Right hindlimb (tissue), 1 donor: ENCODE measurements around the gene DLGAP1.

Experiments used
- DNase-seq: peaks from one replicate; pipeline ENCODE4 v3.0.0-alpha.2; 2018

Gene DLGAP1

DNA sequence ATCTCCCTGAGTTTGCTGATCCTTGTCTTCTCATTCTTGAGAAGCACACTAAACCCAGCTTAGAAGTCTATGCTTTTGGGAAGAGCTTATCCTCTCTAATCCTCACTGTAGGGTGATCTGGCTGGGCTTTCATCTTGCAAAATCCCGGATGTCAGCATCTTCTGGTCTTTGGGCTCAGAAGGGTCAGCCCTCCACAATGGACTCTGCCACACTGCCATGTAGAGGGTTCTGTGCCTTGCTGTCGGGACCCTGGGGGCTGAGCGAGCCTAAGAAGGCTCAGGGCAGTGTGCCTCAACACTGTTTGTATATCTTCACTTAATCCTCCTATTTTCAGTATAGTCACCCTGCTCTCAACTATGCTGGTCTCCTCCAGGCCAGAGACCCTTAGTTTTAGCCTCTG lies 902.8 kb downstream of the DLGAP1 start:
- DNase-seq, result no peak

DNA sequence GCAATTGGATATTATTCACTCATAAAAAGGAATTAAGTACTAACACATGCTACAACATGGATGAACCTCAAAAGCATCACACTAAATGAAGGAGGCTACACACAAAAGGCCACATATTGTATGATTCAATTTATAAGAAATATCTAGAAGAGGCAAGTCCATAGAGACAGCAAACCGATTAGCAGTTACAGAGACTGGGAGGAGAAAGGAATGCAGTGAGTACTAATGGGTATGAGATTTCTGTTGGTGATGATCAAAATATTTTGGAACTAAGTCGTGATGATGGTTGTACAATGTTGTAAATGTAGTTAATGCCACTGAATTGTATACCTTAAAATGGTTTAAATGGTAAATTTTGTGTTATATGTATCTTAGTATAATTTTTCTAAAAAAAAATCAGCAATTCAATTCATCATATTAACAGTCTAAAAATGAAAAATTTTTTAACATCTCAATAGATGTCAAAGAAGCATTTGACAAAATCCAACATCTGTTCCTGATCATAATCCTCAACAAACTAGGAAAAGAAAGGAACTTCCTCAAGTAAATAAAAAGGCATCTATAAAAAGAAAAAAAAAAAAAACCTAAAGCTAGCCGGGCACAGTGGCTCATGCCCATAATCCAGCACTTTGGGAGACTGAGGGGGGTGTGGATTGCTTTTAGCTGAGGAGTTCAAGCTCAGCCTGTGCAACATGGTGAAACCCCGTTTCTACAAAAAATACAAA lies 907.1 kb downstream of the DLGAP1 start:
- no peak for DNase-seq

DNA sequence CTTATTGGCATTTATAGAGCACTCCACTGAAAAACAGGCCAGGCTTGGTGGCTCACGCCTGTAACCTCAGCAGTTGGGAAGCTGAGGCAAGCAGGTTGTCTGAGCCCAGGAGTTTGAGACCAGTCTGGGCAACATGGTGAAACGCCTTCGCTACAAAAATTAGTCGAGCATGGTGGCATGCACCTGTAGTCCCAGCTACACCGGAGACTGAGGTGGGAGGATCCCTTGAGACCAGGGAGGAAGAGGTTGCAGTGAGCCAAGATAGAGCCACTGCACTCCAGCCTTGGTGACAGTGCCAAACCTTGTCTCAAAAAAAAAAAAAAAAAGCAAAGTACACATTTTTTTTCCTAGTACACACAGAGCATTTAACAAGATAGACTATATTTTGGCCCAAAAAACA lies 909.0 kb downstream of the DLGAP1 start:
- DNase-seq, result no peak

DNA sequence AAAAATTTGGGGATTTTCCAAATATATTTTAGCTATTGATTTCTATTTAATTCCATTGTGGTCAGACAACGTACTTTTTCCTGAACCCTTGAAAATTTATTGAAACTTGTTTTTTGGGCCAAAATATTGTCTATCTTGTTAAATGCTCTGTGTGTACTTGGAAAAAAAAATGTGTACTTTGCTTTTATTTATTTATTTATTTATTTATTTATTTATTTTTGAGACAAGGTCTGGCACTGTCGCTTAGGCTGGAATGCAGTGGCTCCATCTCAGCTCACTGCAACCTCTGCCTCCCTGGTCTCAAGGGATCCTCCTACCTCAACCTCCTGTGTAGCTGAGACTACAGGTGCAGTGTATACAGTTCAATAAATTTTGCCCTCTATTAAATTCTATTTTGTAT lies 910.6 kb downstream of the DLGAP1 start:
- no peak for DNase-seq

DNA sequence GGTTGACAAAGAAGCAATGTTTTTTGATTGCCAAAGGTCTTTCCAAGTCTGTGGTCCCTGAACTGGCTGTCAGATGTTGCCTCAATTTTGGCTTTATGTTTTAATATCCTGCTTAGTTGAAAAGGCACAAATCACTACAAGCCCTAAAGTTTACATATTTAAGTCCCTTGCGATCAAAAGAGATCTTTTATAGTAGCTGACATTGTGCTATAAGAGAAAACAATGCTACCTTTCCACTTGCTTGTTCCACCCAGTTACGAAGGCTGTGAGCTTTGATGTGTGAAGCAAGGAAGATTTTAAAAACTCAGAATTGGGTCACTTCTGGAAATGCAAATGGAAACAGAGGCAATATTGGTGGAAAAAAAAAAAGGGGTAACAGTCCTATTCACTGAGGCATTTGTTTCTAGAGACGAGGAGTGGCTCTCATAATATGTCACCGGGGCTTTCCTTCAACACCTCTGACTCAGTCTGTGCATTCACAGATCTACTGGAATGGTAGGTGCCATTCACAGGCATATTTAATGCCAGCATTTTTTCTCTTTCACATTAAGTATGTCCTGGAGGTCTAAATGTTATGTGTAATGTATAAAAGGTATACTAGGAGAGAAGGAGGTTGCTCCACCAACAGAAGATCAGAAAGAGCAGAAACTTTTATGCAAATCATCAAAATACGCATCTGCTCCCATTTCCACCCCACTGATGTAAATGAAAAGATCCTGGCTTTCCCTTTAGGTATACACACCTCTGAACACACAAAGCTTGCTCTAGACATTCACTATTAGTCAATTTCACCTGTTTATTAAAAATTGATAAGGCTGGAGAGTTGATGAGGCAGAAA lies 913.3 kb downstream of the DLGAP1 start:
- no peak for DNase-seq

DNA sequence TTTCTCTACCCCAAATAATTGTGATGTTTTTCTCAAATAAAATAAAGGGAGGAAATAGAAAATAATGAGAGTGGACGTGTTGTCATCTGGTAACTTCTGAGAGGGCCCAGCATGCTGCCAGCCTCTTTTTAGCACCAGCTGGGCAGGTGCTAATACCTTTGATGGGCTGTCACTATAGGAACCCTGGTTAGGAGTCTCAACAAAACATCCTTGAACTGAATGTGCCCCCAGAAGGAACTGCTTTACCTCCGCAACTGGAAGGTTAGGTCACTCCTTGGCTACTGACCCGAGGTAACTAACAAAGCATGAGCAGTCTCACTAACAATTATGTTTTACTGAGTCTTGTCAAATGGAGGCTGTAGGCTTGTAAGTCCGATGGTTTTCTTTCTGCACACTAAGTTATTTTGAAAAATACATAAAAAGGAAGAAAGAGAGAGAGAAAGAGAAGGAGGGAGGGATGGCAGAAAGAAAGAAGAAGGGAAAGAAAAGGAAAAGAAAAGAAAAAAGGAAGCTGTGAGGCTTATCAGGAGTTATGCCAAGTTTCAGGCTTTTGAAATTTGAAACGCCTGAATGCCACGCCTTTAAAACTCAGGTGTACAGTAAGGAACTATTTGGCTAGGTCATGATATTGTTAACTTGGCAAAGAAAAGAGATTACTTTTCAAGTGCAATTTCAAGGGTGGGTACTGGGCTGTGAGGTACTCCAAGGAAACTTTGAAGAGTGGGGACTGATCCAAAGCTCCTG lies 914.1 kb downstream of the DLGAP1 start:
- no peak for DNase-seq

DNA sequence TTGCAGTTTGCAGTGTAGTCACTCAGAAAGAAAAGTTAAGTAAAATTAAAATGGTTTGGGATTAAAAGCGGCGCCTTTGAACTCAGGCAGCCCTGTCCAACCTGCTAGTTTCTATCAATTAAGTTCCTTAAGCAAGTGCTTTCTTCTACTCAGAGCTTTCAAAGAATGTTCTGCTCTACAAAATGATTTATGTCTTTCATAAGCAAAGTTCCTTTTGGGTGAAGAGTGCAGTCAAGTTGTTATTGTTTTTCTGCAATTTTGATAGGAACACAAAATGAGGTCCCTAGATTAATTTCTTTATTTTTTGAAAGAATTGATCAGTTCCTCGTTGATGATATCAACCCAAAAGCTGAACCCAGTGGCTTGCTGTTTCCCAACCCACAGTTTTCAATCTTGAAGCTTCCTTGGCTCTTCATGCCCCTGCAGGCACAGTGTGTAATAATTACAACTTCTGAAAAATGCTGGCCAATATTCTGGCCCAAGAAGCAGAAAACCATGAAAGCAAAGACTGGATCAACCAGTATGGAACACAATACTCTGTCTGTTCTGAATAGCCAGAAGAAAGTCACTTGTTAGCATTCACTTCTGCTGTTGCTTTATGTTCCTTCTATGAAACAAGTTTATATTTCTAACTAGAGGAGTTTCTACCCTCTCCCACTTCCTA lies 916.0 kb downstream of the DLGAP1 start:
- DNase-seq, result no peak

DNA sequence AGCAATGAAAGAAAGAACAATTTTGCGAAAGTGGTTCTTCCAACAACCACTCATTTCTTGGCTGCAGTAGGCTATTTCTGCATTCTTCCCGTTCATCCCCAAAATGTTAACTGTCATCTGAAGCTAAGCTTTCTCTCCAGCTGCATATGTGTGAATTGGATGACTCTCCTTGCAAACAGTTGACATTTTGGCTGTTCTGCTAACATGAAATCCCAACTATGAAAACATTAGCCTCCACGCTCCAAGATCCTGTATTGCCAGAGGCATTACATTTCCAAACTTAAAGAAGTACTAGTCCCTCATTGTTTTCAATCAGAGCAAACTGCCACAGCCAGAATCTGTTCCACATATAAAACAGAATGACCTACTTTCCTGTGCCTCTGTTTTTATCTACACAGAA lies 916.7 kb downstream of the DLGAP1 start:
- DNase-seq, result peak; percentile 56

DNA sequence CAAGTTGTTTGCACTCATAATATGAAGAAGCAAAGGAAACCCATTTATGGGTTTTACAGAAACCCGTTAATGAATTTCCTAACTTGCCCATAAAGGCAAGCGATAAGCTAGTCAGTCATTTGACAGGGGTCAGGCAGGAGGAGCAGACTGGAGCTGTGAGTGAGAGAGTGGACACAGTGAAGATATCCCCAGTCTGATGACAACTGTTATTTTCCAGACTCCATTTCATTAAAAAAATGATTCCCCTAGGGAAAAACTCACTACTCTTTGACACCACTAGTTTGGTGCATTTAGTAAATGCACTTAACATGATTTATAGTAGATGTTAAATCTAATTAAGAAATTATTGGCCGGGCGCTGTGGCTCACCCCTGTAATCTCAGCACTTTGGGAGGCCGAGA lies 924.3 kb downstream of the DLGAP1 start:
- no peak for DNase-seq

DNA sequence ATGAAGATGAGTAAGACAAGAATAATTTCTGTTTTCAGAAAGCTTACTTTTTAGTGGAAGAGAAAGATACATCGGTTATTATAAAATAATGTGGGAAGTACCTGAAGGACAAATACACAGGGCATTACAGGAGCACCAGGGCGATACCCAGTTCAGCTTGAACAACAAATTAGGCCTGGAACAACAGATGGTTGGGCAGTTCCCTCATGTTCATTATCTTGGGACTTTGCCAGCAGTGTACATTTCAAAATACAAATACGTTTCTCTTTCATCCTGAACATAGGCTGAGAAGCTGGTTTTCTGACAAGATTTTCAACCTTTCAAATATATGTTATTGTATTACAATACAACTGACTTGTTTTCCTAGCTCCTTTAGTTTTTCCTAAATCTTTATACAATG lies 925.5 kb downstream of the DLGAP1 start:
- no peak for DNase-seq

DNA sequence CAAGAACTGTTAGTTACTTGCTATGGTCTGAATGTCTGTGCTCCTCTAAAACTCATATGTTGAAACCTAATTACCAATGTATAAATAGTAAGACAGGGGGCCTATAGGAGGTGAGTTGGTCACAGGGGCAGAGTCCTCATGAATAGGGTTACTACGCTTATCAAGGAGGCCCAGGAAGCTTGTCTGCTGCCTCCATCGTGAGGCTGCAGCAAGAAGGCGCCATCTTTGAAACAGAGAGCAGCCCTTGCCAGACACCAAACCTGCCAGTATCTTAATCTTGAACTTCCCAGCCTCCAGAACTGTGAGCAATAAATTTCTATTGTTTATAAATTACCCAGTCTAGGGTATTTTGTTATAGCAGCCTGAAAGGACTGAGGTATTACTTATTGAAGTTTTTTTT lies 926.0 kb downstream of the DLGAP1 start:
- no peak for DNase-seq

DNA sequence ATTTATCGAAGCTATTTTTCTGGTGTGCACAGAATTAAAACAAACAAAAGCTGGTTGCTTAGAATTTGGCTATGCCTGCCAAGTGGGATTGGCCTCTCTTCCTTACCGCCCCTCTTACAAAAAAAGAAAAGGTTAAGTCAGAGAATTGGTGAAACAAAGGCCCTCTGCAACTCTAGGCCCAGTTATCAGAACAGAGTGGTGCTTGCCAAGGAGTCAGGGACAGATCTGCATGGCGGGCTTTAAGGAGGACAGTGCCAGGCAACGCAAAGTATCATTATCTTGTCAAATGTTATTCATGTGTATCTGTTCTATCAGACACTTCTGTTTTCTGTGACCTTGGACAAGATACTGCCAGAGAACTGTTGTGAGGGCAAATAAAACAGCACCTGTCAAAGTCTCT lies 926.9 kb downstream of the DLGAP1 start:
- no peak for DNase-seq

DNA sequence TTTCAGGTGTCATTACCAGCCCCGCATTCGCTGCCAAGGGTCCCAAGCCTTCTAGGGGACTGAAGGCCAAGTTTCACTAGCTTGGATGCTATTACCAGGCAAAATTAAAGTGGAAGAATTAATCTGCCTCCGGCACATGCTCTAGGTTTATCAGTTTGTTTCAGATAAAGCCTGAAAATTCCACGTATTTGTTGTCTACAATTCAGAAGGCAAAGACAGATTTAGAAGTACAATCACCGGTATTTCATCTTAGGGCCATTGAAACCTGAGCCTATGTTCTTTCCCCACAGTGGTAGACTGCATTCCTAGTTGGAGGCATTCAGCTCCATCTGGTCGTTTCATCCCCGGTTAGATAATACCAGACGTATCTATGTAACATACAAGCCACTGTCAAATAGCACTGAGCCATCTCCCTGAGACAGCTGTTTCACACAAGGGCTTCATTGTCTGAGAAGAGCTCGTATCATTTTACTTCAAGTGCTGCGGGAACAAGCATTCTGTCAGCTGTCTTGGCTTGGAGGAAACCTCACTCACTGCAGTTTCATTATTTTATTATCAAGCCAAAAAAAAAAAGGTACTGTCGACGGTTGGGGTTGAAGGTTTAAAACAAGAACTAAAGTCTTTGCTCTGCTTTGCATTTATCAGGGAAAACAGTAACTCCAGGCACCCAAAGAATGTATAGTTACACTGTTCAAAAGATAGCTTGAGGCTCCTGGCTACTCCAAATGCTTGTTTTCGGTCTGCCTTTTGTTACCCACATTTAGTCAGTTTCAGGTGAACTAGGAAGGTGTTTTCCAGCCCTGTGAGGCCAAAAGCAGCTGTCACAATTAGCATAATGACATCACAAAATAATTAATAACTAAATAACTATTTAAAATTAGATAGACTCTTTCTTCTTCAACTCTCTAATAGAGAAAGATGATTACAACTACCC lies 928.4 kb downstream of the DLGAP1 start:
- peak; percentile 80 for DNase-seq

DNA sequence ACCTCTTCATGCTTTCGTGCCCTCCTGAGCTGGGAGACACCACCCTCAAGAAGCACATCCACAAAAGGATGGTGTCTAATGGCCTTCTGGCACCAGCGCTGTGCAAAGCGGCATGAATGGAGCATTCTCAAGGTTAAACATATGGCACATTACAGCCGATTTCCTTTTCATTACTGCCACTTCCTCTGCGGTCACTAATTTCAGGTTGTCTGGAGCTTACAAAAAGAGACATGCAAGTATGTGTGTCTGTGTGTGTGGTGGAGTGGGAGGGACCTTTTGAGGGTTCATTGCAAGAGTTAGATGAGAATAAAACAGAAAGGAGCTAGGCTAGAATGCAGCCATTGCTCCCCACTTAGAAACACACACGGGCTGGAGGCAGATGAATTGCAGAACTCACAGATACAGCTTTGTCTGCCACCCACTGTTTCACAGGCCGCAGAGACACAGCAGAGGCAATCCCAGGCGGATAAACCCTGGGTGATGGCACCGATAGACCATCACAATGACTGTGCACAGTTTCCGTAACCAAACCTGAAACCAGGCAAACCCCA lies 929.2 kb downstream of the DLGAP1 start:
- DNase-seq, result peak; percentile 40

DNA sequence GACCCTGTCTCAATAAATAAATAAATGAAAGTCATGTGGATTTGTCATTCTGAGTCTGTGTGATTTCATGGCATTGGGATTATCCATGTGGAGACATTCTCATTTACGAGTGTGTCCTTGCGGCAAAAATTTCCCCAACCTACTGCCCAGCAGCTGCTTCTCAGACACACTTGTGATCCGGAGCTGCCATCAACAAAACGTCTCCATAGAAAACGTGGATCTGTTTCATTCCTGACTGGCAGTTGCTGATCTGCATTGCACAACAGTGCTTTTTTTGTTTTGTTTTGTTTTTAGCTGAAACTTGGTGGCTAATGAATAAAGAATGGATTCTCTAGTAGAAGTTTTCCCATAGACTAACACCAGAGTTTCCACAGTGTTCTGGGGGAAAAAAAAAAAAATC lies 930.4 kb downstream of the DLGAP1 start:
- DNase-seq, result peak; percentile 39

DNA sequence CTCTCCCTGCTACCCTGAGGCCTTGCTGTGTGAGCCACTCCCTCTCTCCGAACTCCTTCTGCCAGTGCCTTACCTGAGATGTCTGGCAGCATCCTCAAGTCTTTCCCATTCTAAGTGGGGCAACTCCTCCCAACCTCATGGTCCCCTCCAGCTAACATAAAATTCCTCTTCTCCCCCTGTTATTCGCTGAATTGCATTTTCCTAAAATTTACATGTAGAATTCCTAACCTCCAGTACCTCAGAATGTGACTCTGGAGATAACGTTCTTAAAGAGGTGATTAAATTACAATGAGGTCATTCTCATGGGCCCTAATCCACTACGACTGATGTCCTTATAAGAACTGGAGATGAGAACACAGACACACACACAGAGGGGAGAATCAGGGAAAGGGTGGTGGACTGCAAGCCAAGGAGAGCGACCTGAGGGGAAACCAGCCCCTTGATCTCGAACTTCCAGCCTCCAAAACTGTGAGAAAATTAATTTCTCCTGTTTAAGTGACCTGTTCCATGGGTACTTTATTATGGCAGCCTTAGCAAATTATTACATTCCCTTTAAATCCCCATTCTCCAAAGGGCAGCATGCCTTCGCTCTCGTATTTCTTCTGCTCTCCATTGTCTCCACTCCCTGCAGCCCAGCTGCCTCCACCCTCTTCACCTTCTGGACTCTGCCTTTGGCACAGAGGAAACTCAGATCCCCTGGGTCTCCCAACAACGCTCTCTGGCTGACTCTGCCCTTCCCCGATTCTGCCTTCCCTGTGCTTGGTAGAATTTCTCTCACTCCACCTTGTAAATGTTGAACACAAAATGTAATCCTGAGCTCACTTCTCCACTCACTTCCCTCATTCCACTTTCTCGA lies 934.6 kb downstream of the DLGAP1 start:
- no peak for DNase-seq

DNA sequence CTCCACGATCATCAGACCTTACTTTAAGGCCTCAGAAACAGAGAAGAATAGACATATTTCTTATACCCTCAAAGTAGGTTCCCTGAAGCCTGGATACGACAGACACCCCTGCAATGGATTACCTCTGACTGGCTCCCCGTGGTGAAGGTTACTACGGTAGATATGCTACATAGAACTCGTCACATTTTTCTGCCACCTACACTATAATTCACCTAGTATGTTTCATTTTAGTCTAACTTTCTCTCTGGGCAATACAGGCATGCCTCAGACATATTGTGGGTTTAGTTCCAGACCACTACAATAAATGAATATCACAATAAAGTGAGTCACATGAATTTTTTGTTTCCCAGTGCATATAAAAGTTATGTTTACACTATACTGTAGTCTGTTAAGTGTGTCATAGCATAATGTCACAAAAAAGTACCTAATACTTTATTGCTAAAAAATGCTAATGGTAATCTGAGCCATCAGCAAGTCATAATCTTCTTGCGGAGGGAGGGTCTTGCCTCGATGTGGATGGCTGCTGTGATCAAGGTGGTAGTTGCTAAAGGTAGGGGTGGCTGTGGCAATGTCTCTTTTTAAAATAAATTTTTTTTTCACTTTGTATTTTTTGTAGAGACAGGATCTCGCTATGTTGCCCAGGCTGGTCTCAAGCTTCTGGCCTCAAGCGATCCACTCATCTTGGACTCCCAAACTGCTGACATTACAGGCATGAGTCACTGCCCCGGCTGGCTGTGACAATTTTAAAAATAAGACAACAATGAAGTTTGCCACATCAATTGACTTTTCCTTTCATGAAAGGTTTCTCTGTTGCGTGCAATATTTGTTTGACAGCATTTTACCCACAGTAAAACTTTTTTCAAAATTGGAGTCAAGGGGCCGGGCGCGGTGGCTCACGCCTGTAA lies 940.5 kb downstream of the DLGAP1 start:
- DNase-seq, result no peak

DNA sequence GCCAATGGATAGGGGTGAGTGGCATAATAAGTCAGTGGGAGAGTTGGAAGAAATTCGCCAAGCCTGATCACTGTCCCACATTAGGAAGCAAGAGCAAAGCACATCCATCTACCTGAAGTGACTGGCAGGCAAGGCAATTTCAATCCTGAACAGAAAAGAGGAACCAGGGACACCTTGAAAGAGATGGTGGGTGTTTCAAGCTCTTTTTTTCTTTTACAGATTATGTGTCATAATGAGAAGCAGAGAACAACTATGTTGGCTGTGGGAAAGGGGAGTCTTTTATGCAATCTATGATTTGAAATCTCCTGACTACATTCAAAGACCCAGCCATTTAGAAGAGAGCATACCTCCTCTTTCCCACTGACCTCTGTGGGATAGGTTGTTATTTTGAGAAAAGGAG lies 941.6 kb downstream of the DLGAP1 start:
- no peak for DNase-seq

DNA sequence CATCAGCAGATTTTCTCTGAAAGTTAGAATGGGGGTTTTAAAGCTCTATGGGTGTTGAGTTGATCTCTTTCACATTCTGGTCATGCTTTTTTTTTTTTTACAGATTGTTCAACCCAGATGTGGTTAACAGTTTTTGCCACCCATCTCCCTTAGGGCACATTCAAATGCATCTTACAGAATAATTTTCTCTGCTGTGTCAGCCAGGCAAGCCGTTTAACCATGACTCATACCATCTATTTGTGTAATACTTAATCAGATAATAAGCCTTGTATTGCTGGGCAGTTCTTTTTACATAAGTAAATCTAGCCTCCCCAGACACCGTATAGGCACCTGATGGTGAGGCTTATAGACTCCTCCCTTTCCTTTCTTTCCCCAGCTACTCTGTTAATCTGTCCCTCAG lies 943.1 kb downstream of the DLGAP1 start:
- no peak for DNase-seq

DNA sequence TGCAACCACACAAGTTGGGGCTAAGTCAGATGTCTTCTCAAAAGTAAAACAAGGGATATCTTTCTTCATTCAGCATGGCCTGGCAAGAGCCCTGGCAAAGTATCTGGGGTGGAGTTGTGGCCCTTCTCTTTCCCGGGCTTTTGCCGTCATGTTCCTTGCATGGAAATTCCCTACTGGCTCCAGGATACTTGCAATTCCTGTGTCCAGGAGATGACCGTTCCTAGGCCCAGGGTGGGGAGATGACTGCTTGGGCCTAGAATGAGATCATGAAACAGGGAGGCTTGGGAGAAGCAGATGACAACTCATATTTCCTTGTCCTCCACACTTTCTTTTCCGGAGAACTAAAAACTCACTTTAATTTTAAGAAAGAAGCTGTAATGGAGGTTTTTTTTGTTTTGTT lies 944.2 kb downstream of the DLGAP1 start:
- no peak for DNase-seq
